Measurements from ENCODE around the gene RPP30.

DNA sequence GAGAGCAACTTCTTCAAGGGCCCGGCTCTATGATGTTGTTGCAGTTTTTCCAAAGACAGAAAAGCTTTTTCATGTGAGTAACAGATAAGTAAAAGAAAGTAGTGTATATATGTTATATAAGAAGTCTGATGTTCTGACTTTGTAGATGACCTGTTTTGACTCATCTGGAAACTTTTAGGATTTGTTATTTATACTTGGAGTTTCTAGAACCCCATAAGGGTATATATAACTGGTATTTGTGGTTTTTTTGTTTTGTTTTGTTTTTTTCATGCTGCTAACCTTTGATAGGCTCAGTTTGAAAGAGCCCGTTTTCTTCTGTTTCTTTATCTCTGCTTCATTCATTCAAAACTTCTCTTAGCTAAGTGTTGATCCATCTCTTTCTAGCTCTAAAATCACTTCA lies 7.3 kb downstream of the RPP30 start:
- TF ChIP-seq EZH2 (IDR thresholded peaks at IDR 0.05; ENCODE audit: insufficient read depth, poor library complexity, severe bottlenecking) (no peak), EZH2phosphoT487 (IDR thresholded peaks at IDR 0.05; ENCODE audit: insufficient read depth, low read depth) (no peak)

Measured in GM23248 (cell line).